GM18909 (cell line): ENCODE results near the gene TRAPPC5.
A peak's percentile ranks its signal among the peaks of the same experiment; 100 is the strongest.
"Not testable (repeated sequence)": the region's sequence is repeated elsewhere in the genome, so short reads cannot be mapped to it uniquely, and the experiment has no call there.

Experiments
- ATAC-seq: cut with Tn5 transposase; IDR thresholded peaks from one replicate; pipeline ENCODE4 v1.9.1; 2021; ENCODE audit warnings: mild to moderate bottlenecking; ENCODE audit not compliant: unreplicated experiment, poor library complexity

The TRAPPC5 gene

GRCh38 chr19:7680606-7681339, at the start of gene TRAPPC5:
TSS of gene TRAPPC5 (plus strand) at chr19:7680833. CDS start at chr19:7682254, 1,421 bp downstream.
- ATAC-seq: peak; percentile 77

GRCh38 chr19:7631577-7631976, 49.1 kb upstream of the TRAPPC5 start:
- no peak for ATAC-seq

- no peak for ATAC-seq
Observed at GRCh38 chr19:7632340-7633203, 48.1 kb upstream of the TRAPPC5 start.

- no peak for ATAC-seq
Observed at GRCh38 chr19:7633698-7634097, 46.9 kb upstream of the TRAPPC5 start, which contains the start of gene PCP2. TSS of gene PCP2 (minus strand) at chr19:7633719. CDS start at chr19:7633457, 262 bp downstream.

GRCh38 chr19:7635670-7636069, 45.0 kb upstream of the TRAPPC5 start:
- ATAC-seq: no peak

- no peak for ATAC-seq
Observed at GRCh38 chr19:7636317-7636690, 44.3 kb upstream of the TRAPPC5 start.

GRCh38 chr19:7636691-7637373, 43.8 kb upstream of the TRAPPC5 start, which contains the start of gene STXBP2:
TSS of gene STXBP2 (plus strand) at chr19:7637110. CDS start at chr19:7637150, 40 bp downstream.
- peak; percentile 73 for ATAC-seq

GRCh38 chr19:7637374-7638256, 43.0 kb upstream of the TRAPPC5 start:
- peak; percentile 19 for ATAC-seq

GRCh38 chr19:7638802-7639465, 41.7 kb upstream of the TRAPPC5 start:
- no peak for ATAC-seq

- no peak for ATAC-seq
Observed at GRCh38 chr19:7639863-7640348, 40.7 kb upstream of the TRAPPC5 start.

GRCh38 chr19:7640803-7641202, 39.8 kb upstream of the TRAPPC5 start:
- ATAC-seq: no peak

GRCh38 chr19:7641290-7642276, 39.0 kb upstream of the TRAPPC5 start:
- ATAC-seq: no peak

GRCh38 chr19:7642295-7643030, 38.2 kb upstream of the TRAPPC5 start:
- no peak for ATAC-seq

GRCh38 chr19:7643031-7643415, 37.6 kb upstream of the TRAPPC5 start:
- no peak for ATAC-seq

GRCh38 chr19:7643629-7644549, 36.7 kb upstream of the TRAPPC5 start:
- not testable (repeated sequence) for ATAC-seq

GRCh38 chr19:7644550-7644877, 36.1 kb upstream of the TRAPPC5 start:
- no peak for ATAC-seq
